NCI-H2029 treated with DMSO at 0.1 percent for 48 hours (cell line): ENCODE data around the gene SEMA4C.
A peak's percentile ranks its signal among the peaks of the same experiment; 100 is the strongest.

Source experiments
- DNase-seq: peaks from one replicate; lab custom pipeline; 2025; lab: John Stamatoyannopoulos, UW

SEMA4C gene

GRCh38 chr2:96869822-96870625 is at the start of gene SEMA4C:
TSS of gene SEMA4C (minus strand) at chr2:96870080. CDS start at chr2:96867886, 2,194 bp downstream.
- DNase-seq = no peak

- DNase-seq = no peak
These were observed 49.1 kb upstream of the SEMA4C start for GRCh38 chr2:96918754-96919550.

- no peak for DNase-seq
These were observed 48.3 kb upstream of the SEMA4C start for GRCh38 chr2:96918092-96918753.

- peak; percentile 63 for DNase-seq
These were observed 47.0 kb upstream of the SEMA4C start for GRCh38 chr2:96916646-96917543.

GRCh38 chr2:96916156-96916630 is 46.3 kb upstream of the SEMA4C start:
- DNase-seq = no peak

- no peak for DNase-seq
These were observed 44.5 kb upstream of the SEMA4C start for GRCh38 chr2:96914332-96914731.

- no peak for DNase-seq
These were observed 43.7 kb upstream of the SEMA4C start for GRCh38 chr2:96913398-96914202.

GRCh38 chr2:96913117-96913397 is 43.2 kb upstream of the SEMA4C start:
- no peak for DNase-seq

GRCh38 chr2:96912346-96913116 is 42.7 kb upstream of the SEMA4C start:
- DNase-seq = no peak

GRCh38 chr2:96909611-96910021 is 39.7 kb upstream of the SEMA4C start:
- no peak for DNase-seq

- DNase-seq = no peak
These were observed 37.5 kb upstream of the SEMA4C start for GRCh38 chr2:96907115-96908041.

GRCh38 chr2:96906729-96907114 is 36.8 kb upstream of the SEMA4C start:
- no peak for DNase-seq

- DNase-seq = no peak
These were observed 33.9 kb upstream of the SEMA4C start for GRCh38 chr2:96903815-96904214.

GRCh38 chr2:96903318-96903717 is 33.4 kb upstream of the SEMA4C start:
- DNase-seq = no peak

GRCh38 chr2:96900237-96900636 is 30.4 kb upstream of the SEMA4C start:
- DNase-seq = no peak

GRCh38 chr2:96899413-96899741 is 29.5 kb upstream of the SEMA4C start:
- DNase-seq = no peak

- no peak for DNase-seq
These were observed 28.9 kb upstream of the SEMA4C start for GRCh38 chr2:96898641-96899412.

- no peak for DNase-seq
These were observed 28.2 kb upstream of the SEMA4C start for GRCh38 chr2:96898135-96898505.
